ENCODE measurements around the gene LAMA5. TPM values are rescaled to one million over a fixed set of nuclear protein-coding genes. Genes with fewer than 3 reads are reported as not detected.

Gene LAMA5
- total RNA-seq, 4 donors from 2014 or later, result 13.0 to 35.8 (median 22.7) TPM

DNA sequence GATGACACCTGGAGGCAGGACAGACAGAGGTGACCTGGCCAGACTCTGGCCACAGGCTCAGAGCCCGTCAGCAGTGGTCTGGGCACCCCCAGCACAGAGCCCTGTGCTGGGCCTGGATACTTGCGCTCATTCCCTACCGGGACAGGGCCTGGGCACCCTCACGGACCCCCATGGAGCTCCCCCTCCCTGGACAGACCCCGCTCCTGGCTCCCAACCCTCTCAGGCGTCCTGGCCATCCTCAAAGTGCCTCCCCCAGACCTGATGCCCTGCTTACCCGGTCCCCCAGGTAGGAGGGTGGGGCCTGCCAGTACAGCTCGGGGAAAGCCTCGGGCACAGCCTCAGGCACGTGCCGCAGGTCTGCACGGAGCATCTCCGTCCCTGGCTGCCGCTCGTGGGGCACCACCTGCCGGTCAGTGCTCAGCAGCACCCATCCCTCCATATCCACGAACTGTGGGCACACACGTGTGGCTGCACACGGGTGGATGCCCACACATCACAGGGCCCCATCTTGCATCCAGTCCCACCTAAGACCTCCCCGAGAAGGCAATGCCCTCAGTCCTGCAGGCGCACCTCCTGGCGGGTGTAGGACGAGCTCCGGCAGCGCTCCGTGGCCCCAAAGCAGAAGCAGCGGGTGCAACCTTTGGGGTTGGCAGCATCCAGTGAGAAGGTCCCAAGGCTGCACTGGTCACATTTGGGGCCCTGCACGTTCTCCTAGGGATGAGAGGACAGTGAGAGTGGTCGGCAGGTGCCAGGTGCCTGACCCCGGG is 40.0 kb downstream of the LAMA5 start:
- Histone ChIP-seq H3K27ac (no peak overlapping the region), H3K4me3 (no peak overlapping the region), H3K4me1 (no peaks in the 10 kb centered on the region), H3K36me3 (peaks cover 0 to 26% of the 10 kb centered on the region in 2 donors), H3K9me3 (no peaks in the 10 kb centered on the region), H3K27me3 (no peaks in the 10 kb centered on the region)
- no peak for TF ChIP-seq POLR2A (IDR thresholded peaks at IDR 0.05)
- TF ChIP-seq, protein P1, sequence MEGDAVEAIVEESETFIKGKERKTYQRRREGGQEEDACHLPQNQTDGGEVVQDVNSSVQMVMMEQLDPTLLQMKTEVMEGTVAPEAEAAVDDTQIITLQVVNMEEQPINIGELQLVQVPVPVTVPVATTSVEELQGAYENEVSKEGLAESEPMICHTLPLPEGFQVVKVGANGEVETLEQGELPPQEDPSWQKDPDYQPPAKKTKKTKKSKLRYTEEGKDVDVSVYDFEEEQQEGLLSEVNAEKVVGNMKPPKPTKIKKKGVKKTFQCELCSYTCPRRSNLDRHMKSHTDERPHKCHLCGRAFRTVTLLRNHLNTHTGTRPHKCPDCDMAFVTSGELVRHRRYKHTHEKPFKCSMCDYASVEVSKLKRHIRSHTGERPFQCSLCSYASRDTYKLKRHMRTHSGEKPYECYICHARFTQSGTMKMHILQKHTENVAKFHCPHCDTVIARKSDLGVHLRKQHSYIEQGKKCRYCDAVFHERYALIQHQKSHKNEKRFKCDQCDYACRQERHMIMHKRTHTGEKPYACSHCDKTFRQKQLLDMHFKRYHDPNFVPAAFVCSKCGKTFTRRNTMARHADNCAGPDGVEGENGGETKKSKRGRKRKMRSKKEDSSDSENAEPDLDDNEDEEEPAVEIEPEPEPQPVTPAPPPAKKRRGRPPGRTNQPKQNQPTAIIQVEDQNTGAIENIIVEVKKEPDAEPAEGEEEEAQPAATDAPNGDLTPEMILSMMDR (IDR thresholded peaks at IDR 0.05 in 4 of 5, conservative IDR thresholded peaks at IDR 0.05 in 1 of 5), result no peak
- in situ Hi-C loops (cut with MboI; ENCODE audit: low sequenced_read_pairs in 4 of 4), result no loop called here
- ATAC-seq, result no peak
- DNase-seq, result no peak
- intact Hi-C loops (cut with DNase I; ENCODE audit: low total_unique reads), result no loop called here

DNA sequence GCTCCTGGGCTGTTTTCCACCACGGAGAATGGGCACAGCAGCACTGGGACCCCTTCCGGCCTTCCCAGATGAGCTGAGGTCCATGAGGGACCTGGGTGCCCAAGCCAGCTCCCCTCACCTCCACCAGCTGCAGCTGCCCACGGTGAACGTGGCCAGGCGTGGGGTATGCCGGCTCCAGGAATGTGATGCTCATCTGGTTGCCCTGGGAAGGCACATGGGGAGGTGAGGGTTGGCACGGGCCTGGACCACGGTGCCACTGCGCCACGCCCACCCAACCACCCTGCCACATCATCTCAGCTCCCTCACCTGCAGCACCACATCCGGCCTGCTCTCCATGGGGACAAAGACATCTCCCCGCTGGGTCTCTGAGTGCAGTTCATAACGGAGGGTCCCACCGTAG is 40.6 kb downstream of the LAMA5 start:
- in situ Hi-C loops (cut with MboI; ENCODE audit: low sequenced_read_pairs in 4 of 4) (no loop called here), intact Hi-C loops (cut with DNase I; ENCODE audit: low total_unique reads) (no loop called here)
- peaks cover 0 to 26% of the 10 kb centered on the region in 2 donors for H3K36me3 ChIP-seq
- ATAC-seq, result no peak
- no peak overlapping the region for H3K27ac ChIP-seq
- no peak for TF ChIP-seq POLR2A (IDR thresholded peaks at IDR 0.05)
- TF ChIP-seq, protein P1 (IDR thresholded peaks at IDR 0.05 in 4 of 5, conservative IDR thresholded peaks at IDR 0.05 in 1 of 5), result no peak
- no peak for DNase-seq
- H3K9me3 ChIP-seq, result no peaks in the 10 kb centered on the region
- H3K27me3 ChIP-seq, result no peaks in the 10 kb centered on the region
- H3K4me1 ChIP-seq, result no peaks in the 10 kb centered on the region
- H3K4me3 ChIP-seq, result no peak overlapping the region

DNA sequence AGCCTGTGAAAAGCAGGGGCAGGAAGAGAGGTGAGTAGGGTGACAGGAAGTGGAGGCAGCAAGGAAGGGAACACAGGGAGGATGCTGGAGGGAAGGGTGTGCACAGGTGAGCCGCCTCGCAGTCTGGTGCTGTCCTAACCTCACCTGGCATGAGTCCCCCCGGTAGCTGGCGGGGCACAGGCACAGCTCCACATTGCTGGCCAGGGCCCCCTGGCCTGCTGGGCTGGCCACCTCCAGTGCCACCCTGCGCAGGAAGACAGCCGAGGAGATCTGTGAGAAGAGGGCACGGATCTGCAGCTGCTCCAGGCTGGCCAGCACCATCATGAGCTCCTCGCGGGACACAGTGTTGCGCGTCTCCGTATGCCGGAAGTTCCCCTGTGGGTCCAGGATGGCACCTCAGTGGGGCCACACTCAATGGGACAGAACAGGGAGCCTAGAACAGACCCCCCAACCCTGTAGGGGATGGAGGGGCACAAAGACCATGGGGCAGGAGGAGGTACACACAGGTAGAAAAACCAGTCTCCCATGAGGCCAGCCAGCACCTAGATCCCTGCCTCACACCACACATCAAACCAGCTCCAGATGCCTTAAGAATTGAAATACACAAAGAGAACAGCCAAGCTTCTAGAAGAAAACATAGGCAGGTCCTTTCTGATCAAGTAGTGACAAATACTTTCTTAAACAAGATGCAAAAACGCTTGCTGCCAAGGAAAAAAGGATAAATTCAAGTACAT is 41.8 kb downstream of the LAMA5 start:
- no peak for DNase-seq
- Histone ChIP-seq H3K27me3 (no peaks in the 10 kb centered on the region), H3K27ac (no peak overlapping the region), H3K9me3 (no peaks in the 10 kb centered on the region), H3K4me3 (no peak overlapping the region), H3K4me1 (no peaks in the 10 kb centered on the region), H3K36me3 (peaks cover 0 to 26% of the 10 kb centered on the region in 2 donors)
- no peak for ATAC-seq
- in situ Hi-C loops (cut with MboI; ENCODE audit: low sequenced_read_pairs in 4 of 4) (no loop called here), intact Hi-C loops (cut with DNase I; ENCODE audit: low total_unique reads) (no loop called here)
- TF ChIP-seq, protein P1 (IDR thresholded peaks at IDR 0.05 in 4 of 5, conservative IDR thresholded peaks at IDR 0.05 in 1 of 5), result no peak
- TF ChIP-seq POLR2A (IDR thresholded peaks at IDR 0.05), result no peak

DNA sequence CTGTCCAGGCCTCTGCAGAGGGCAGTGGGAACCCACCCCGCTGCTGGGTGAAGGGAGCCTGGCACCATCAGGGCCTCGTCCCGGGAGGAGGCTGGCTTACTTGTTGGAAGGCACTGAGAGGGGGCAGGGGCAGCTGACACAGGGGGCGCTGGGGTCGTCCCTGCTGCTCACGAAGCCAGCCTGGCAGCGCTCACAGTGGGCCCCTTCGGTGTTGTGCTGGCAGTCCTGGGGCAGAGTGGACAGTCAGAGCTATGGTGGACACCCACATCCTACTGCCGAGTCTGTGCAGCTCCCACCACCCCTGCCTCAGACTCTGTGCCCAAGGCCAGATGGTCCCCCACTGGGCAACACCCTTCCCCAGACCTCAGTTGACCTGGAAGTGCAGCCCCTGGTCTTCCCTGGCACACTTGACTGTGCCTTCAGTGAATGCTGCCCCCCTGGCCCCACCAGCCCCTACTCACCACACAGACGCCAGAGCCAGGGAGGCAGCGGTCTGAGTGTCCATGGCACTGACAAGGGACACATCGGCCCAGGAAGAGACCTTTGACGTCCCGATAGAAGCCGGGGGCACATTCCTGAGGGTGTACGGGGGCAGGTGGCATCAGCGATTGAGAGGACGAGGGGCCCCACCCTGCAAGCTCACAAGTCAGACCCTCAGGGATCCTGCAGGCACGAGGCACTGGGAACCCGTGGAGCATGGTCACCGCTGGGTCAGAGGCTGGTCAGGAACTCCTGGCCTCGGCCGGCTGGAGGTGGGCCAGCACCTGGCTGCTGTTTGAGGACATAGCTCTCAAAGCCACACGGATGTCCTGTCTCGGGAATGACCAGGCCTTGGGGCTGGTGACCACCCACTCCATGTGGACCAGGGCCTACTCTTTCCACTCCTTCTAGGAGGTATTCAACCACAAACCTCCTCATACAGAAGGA is 42.9 kb downstream of the LAMA5 start:
- intact Hi-C loops (cut with DNase I; ENCODE audit: low total_unique reads) (no loop called here), in situ Hi-C loops (cut with MboI; ENCODE audit: low sequenced_read_pairs in 4 of 4) (no loop called here)
- DNase-seq (no peak), ATAC-seq (no peak)
- Histone ChIP-seq H3K4me3 (no peak overlapping the region), H3K27ac (no peak overlapping the region), H3K27me3 (no peaks in the 10 kb centered on the region), H3K36me3 (peaks cover 0 to 16% of the 10 kb centered on the region in 2 donors), H3K4me1 (no peaks in the 10 kb centered on the region), H3K9me3 (no peaks in the 10 kb centered on the region)
- TF ChIP-seq, protein P1 (IDR thresholded peaks at IDR 0.05 in 4 of 5, conservative IDR thresholded peaks at IDR 0.05 in 1 of 5), result no peak
- no peak for TF ChIP-seq POLR2A (IDR thresholded peaks at IDR 0.05)

Data from gastrocnemius medialis (tissue), 4 donors.